Measurements from ENCODE around the gene REN.

Gene REN

DNA sequence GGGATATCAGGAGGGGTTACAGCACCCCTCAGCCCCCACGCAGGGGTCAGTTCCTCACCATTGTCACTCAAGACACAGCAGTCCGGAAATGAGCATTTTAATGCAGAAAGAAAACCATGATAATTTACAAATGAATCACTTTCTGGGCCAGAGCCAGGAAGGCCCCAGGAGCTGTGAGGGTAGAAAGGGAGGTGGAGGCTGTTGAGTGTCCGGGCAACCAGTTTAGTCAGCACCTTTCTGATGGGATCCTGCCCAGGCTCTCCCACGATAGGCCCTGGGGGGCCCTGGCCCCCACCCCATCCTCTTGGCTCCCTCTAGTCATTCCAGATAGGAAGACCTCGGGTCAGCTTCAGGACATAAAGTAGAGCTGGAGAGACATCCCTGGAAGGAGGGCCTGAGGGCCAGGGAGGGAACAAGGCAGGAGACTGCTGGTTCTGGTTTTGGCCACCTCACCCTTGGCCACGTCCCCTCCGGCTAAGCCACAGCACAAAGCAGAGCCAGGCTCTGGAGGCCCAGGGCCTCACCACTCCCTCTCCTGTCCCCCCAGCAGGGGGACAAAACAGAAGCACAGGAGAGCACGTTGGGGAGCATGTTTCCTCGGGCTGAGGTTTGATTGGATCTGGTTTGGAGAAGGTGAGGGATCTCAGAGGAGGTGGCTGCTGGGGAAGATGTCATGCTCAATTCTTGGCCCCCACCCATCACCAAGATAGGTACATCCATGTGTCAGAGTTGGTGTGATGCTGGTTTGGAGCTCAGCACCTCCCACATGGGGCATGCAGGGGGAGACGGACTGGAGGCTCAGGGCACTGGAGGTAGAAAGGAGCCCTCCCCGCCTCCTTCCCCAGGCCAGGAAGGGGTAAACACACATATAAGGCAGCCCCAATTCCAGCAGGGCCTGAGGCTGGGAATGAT, 34.9 kb downstream of the REN start:
- DNase-seq (ENCODE audit: low read depth) = peak; percentile 85

DNA sequence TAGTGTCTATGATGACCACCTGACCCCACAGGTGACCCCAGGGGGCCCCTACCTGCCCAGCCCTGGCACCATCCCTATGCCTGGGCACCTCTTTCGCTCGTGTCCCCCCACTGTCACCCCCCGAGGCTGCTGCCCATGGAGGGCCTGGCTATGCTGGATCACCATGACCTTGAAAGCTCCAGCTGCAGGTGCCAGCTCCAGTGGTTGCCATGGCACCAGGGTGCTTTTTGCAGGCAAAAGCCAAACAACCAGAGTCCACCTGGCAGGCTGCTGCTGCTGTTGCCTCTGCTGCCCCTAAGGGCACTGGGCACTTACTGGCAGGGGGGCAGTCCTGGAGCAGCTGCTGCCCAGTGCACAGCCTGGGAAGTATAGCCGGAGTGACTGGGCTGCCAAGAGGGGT, 36.0 kb downstream of the REN start:
- no peak for DNase-seq (ENCODE audit: low read depth)

DNA sequence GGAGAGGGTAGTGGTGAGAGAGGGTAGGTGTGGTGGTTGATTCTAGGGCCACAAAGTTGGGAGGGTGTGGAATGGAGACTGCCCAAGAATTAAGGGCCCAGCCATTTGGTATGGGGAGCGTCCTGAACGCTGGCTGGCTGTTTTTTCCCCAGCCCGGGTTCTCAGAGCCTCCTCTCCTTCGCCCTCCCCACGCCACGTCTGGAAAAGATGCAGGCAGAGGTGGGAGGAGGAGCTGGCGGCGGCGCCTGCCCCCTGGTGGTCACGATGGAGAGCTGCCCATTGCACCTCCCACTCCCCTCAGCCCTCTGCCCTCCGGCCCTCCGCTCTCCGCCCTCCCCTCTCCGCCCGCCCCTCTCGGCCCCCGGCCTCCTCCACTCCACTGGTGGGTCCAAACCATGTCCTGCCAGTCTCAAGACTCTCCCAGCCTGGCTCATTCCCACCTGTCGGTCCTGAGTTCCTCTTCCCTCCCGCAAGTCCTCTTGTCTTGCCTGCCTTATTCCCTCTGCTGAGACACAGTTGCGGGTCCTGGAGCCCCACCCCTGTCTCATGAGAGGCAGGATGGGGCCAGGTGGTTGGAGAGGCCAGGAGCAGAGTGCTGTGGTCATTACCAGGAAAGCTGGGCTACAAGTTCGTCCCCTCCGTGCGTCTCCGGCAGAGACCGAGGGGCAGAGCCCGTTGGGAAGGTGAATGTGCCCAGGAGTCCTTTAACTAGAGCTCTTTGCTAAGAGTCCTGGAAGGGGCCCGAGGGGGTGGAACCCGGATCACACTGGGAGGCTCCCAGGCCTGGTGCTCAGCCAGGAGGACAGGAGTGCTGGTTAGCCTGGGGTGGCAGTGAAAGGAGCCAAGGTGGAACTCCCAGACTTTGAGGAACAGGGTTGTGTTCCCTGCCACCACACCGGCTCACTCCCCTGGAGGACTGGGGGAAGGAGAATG, 36.9 kb downstream of the REN start:
- peak; percentile 66 for DNase-seq (ENCODE audit: low read depth)

DNA sequence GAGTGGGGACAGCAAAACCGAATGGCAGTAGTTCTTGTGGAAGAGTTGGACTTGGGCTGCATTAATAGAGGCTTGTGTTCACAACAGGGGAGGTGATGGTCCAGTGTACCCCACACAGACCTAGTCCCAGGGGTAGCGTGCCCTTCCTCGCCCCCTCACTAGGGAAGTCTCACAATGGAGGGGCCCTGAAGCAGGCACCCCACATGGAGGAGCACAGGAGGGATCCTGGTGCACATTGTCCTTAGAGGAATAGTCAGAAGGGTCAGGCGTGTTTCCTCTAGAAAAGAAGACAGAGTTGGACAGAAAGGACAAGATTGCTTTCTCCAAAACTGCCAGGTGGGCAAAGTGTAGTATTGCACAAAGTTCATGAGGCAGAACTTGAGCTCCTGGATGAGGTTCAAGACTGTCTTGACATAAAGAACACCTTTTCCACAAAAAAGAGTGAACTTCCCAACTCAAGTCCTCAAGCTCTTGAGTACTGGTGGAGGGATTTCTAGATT, 37.6 kb downstream of the REN start:
- no peak for DNase-seq (ENCODE audit: low read depth)

DNA sequence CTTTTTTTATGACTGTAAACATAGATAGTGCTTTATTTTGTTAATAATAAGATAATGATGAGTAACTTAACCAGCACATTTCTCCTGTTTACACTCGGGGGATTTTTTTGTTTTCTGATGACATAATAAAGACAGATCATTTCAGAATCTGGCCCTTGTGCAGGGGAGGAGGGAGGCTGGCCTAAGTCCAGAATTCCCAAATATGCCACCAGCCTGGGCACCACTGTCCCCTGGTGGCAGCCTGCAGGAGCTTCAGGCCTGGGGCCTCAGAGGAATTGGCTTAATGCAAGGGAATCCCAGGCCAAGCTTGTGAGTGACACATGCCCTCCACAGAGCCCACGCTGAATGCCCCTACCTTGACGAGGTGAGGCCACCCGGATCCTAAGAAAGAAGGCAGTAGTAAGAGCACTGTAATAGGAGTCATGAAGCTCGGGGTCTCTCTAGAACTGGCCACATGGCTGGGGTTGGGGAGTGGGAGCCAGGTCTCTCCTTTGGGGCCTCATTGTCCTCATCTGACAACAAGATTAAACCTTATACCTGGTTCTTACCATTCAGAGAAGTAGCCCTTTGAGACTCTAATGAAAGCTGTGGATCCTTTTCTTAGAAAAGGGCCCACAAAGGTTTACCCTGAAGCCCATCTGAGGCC, 38.4 kb downstream of the REN start:
- DNase-seq (ENCODE audit: low read depth) = peak; percentile 81

DNA sequence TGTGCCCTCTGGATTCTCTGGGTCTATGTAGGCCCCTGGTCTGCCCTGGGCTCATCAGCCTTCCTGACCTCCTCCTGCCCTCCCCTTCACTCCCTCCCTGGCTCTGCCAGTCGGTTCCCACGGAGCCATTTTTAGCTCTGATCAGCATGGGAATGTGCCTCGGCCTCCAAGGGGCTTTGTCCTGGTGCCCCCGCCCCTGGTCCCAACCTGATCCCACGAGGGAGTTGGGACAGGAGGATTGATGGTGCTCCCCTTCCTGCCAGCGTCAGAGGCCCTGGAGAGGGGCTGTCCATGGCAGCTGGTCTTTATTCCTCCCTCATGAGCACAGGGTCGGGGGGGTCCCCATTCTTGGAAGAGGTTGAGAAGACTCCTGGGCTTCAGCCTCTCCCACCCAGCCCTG, 39.2 kb downstream of the REN start:
- no peak for DNase-seq (ENCODE audit: low read depth)

DNA sequence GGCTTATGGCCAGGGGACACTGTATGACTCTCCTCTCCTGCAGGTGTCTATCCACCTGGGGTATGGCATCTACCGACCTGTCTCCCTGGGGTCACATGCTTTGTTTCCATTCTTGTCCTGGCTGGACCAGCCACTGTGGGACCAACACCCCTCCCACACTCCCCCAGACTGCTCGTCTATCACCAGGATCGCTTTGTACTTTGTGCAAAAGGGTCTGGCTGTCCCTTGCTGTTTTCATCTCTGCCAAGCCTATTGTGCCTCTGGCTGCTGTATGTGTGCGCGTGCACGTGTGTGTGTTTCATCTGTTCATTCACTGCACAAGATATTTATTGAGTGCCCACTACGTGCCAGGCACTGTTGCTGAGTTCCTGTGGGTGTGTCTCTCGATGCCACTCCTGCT, 39.8 kb downstream of the REN start:
- DNase-seq (ENCODE audit: low read depth) = no peak

DNA sequence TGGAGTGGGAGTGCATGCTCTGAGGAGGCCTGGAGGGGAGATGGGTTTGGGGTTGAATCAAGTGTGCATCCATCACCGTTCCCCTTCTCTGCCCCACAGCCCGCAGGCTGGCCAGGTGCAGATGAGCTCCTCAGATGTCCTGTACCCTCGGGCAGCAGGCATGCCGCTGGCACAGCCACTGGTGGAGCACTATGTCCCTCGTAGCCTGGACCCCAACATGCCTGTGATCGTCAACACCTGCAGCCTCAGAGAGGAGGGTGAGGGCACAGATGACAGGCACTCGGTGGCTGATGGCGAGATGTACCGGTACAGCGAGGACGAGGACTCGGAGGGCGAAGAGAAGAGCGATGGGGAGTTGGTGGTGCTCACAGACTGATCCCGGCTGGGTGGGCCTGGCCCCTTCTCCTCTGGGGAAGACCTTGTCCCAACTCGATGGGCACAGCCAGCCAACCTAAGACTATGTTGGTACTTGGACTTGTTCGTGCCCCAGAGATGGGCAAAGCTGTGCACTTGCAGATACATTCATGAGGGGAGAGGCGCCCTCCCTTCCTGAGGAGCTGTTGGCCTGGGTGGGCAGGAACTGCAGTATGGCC, 40.3 kb downstream of the REN start:
- no peak for DNase-seq (ENCODE audit: low read depth)

DNA sequence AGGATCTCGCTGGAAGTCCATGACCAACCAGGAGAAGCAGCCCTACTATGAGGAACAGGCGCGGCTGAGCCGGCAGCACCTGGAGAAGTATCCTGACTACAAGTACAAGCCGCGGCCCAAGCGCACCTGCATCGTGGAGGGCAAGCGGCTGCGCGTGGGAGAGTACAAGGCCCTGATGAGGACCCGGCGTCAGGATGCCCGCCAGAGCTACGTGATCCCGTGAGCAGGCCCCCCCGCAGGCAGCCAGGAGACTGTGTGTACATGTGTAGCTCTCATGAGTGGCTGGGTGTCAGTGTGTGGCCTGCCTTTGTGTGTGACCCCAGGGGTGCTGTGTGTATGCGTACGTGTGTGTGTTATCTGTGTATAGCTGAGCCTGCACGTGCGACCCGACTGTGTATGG, 41.5 kb downstream of the REN start:
- DNase-seq (ENCODE audit: low read depth) = no peak

DNA sequence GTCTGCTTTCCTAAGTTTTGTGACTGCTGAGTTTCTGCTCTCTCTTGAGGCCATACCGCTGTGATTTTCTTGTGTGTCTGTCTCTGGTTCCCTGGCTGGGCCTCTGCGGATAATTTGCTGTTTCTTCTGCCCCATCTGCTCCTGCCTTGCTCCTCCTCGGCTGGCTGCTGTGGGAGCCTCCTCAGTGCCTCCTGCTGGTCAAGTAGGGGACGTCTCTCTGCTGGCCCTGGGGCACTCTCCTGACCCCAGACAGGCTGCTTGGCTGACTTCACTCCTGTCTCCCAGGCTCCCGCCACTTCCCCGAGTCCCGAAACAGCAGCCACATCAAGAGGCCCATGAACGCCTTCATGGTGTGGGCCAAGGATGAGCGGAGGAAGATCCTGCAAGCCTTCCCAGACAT, 42.8 kb downstream of the REN start:
- peak; percentile 34 for DNase-seq (ENCODE audit: low read depth)

DNA sequence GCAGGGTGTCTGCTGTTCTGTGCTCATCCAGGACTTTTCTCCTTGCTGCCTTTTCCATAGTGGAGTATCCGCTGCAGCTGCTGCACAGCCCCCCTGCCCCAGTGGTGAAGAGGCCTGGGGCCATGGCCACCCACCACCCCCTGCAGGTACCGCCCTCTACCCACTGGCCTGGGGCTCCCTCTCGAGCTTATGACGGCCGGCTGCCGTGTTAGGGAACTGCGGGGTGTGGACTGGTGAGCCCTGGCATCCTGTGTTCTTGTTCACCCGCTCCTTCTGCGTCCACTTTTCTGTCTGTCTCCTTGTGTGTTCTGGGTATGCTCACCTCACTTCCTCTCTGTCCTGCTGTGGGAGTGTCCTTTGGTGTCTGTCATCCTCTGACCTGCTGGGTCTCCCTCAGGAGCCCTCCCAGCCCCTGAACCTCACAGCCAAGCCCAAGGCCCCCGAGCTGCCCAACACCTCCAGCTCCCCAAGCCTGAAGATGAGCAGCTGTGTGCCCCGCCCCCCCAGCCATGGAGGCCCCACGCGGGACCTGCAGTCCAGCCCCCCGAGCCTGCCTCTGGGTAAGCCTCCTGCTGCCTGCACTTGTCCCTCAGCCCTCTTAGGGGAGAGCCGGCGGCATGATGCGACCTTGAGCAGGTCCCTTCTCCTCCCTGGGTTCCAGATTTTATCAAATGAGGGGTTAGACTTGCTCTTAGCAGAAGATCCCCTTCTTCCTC, 44.1 kb downstream of the REN start:
- DNase-seq (ENCODE audit: low read depth) = no peak

DNA sequence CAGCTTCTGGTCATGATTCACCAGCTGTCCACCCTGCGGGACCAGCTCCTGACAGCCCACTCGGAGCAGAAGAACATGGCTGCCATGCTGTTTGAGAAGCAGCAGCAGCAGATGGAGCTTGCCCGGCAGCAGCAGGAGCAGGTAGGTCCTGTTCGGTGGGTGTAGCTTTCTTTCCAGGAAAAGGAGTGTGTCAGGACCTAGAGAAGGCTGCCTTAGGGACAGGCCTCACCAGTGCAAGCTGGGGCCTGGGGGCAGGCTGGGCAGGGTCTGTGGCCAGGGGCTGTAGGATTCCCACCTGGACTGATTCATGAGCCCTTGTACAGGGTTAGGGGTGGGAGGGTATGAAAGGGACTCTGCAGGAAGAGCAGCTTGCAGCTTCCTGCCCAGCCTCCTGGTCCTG, 49.6 kb downstream of the REN start:
- no peak for DNase-seq (ENCODE audit: low read depth)

DNA sequence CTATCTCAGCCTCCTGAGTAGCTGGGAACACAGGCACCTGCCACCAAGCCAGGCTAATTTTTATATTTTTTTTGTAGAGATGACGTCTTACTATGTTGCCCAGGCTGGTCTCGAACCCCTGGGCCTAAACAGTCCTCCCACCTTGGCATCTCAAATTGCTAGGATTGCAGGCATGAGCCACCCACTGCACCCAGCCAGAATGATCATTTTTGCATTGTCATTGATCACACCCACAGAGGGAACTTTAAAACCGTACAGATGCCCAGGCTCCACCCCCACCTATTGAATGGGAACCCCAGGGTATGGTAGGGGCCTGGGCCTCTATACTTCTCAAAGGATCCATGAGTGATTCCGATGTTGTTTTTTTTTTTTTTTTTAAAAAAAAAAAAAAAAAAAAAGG, 51.0 kb downstream of the REN start:
- no peak for DNase-seq (ENCODE audit: low read depth)

DNA sequence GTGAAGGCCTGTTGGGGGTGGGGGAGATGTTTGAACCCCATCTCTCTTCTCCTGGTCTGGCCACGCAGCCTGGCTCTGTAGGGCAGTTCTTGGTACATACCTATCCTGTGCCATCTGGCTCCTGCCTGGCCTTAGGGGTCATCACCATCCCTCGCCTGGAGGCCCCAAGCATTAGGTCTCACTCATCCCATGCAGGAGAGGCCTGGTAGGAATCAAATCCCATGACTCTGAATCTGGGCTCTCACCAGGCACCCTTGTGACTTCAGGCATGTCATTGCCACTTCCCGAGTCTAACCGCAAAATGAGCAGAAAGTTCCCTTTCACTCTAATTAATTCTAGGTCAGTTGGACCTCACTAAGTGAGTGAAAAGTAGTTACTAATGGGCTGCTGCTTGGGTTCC, 51.5 kb downstream of the REN start:
- DNase-seq (ENCODE audit: low read depth) = no peak

DNA sequence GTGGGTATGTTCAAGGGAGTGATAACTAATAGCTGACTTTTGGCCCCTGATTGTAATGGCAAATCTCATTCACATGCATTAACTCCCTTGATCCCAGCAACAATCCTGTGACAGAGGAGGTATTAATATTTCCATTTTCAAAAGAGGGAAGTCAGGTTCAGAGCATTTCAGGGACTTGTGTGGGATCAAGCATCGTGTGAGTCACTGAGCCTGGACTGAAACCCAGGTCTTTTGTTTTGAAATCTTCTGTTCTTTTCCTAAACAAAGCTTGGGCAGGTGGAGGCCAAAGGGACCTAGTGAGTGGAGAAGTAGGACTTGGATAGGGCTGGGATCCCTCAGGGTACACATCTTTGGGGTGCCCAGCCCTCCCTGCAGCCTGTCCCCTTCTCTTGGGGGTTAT, 52.2 kb downstream of the REN start:
- peak; percentile 59 for DNase-seq (ENCODE audit: low read depth)

DNA sequence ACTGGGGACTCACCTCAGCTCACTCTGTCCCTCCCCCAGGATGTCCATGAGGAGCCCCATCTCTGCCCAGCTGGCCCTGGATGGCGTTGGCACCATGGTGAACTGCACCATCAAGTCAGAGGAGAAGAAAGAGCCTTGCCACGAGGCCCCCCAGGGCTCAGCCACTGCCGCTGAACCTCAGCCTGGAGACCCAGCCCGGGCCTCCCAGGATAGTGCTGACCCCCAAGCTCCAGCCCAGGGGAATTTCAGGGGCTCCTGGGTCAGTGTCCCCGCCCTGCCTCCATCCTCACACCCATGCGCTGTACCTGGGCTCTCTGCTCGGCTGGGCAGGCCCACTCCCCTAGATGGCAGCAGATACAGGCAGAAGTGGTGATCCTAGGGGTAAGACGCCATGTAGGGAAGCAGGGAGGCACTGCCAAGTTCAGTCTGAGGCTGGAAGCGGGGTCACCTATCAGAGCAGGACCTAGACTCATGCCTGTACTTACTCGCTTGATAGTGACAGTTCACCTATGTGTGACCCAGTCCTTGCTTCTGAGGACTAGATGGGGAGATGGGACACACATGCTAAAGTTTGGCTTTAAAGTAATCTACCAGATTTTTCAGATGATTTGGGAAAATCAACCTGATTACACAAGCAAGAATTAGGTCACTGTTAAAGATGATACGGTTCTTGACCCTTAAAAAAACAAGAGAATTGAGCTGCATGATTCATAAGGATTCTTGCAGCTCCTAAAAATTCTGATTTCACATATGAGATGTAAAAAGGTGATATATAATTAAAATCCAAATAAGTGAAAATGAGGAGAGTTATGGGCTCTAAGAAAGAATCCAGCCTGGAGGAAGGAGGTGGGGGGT, 53.0 kb downstream of the REN start:
- DNase-seq (ENCODE audit: low read depth) = peak; percentile 51

DNA sequence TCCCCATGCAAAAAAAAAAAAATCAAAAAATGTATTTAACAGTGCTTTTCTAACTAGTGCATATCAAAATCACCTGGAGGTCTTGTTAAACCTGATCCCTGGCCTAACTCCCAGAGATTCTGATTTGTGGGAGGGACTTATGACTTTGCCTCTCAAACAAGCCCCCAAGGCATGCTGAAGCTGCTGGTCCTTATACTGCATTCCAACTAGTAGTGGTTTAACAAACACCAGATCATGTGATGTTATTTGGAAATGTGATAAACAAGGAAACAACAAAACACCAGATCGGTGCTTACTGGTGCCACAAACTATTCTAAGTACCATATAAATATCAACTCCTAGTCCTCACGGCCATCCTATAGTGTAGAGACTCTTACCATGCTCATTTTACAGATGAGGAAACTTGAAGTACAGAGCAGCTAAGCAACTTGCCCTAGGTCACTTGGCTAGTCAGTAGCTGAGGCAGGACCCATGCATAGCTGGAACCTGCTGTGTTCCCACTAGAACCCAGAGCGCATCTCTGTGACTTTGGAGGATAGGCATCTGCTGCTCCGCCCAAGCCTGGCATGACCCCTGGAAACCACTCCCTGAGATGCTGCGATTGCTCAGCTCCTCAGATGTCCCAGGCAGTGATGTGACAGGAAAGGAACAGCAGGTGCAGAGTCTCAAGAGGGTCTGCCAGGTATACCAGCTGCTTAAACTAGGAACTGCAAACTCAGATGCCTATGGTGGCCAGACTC, 55.1 kb downstream of the REN start:
- DNase-seq (ENCODE audit: low read depth) = no peak

DNA sequence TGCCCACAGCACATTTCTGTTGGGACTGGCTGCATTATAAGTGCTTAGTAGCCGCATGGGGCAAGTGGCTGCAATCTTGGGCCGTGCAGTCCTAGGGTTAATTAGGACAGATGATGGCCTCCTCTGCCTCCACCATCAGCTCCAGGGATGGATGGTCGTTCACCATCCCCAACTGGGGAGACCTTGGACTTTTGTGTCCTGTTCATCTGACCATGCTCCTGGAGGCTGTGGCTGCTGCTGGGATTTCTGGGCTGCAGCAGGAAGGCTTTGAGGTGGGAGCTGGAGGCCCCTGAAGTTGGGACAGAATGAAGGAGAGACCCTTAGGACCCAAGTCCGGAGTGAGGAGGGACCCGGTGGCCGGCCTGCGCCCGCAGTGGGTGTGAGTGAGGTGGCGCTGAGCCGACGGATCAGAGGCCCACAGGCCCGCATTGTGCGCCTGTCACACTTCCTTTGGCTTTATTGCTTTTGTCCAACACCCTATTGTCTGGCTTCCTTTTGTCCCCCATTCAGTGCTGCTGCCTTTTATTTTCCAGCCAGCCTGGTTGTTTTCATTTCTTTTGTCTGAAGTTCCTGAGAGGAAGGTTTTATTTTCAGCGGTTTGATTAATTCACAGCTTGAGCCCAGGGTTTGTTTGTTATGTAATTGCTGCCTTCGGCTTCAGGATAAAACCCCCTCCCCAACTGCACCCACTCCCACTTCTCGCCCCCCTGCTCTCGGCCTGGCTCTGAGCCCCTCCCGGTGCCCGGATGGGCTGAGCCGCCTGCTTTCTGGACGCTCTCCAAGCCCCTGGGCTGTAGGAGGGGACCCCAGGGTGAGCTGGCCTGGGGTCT, 57.6 kb downstream of the REN start:
- no peak for DNase-seq (ENCODE audit: low read depth)

DNA sequence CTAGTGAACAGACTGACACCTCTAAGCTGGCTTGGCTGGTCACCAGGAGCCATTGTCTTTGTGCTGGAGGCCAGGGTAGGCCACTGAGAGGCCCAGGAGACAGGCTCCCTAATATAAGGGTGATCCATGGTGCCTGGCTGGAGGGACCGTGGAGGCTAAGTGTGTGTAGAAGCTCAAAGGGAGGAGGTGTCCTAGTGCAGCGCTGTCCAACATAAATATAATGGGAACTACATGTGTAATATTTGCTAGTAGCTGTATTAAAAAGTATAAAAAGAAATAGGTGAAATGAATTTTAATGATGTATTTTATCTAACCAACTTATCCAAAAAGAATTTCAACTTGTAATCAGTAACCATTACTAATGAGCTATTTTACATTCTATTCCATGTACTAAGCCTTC, 58.2 kb downstream of the REN start:
- DNase-seq (ENCODE audit: low read depth) = no peak

All from iris pigment epithelial cell (primary cell).